Stimulated activated CD4-positive, alpha-beta T cell treated with anti-CD3 and anti-CD28 coated beads, Interleukin-1b, Interleukin-23, amount 100 ng/mL, for 24 hours (primary cell): ENCODE measurements around the gene DRAXIN.
A peak's percentile ranks its signal among the peaks of the same experiment; 100 is the strongest.

Experiments
- DNase-seq, 4 experiments: peaks; one replicate each; pipeline ENCODE4 v3.0.0-alpha.2; 2020; ENCODE audit warnings: low read depth in 4 of 4, low spot score in 1 of 4

DRAXIN gene

GRCh38 chr1:11707621-11708276 lies 16.2 kb downstream of the DRAXIN start:
- DNase-seq, result no peak

GRCh38 chr1:11708554-11709350 lies 17.2 kb downstream of the DRAXIN start:
- no peak for DNase-seq

- no peak for DNase-seq
Measured at GRCh38 chr1:11711490-11711889, 20.0 kb downstream of the DRAXIN start.

- no peak for DNase-seq
Measured at GRCh38 chr1:11712285-11712684, 20.8 kb downstream of the DRAXIN start.

GRCh38 chr1:11713095-11713494 lies 21.6 kb downstream of the DRAXIN start:
- no peak for DNase-seq

GRCh38 chr1:11714831-11715575 lies 23.5 kb downstream of the DRAXIN start:
- no peak for DNase-seq

GRCh38 chr1:11719313-11720032 lies 28.0 kb downstream of the DRAXIN start:
- peak; percentile 72 to 86 (median 78) for DNase-seq

- no peak for DNase-seq
Measured at GRCh38 chr1:11720033-11720376, 28.5 kb downstream of the DRAXIN start.

GRCh38 chr1:11720525-11720924 lies 29.0 kb downstream of the DRAXIN start:
- DNase-seq, result no peak

- DNase-seq, result no peak
Measured at GRCh38 chr1:11721311-11721710, 29.8 kb downstream of the DRAXIN start.

- no peak for DNase-seq
Measured at GRCh38 chr1:11722538-11722937, 31.0 kb downstream of the DRAXIN start.

- no peak for DNase-seq
Measured at GRCh38 chr1:11725616-11726015, 34.1 kb downstream of the DRAXIN start.

GRCh38 chr1:11727119-11727518 lies 35.6 kb downstream of the DRAXIN start:
- DNase-seq, result no peak

- DNase-seq, result no peak
Measured at GRCh38 chr1:11728126-11728806, 36.8 kb downstream of the DRAXIN start.

GRCh38 chr1:11729155-11729497 lies 37.6 kb downstream of the DRAXIN start:
- no peak for DNase-seq

- DNase-seq, result no peak
Measured at GRCh38 chr1:11729498-11730428, 38.3 kb downstream of the DRAXIN start.

- DNase-seq, result no peak
Measured at GRCh38 chr1:11730429-11730891, 39.0 kb downstream of the DRAXIN start.

GRCh38 chr1:11731691-11732283 lies 40.3 kb downstream of the DRAXIN start:
- no peak for DNase-seq

GRCh38 chr1:11733306-11733705 lies 41.8 kb downstream of the DRAXIN start:
- DNase-seq, result no peak

GRCh38 chr1:11735531-11735853 lies 44.0 kb downstream of the DRAXIN start:
- DNase-seq, result no peak
